Keratinocyte (primary cell): Measurements from ENCODE around the gene DIPK1B. TPM values are rescaled to one million over a fixed set of nuclear protein-coding genes. Genes with fewer than 3 reads are reported as not detected.
A peak's percentile ranks its signal among the peaks of the same experiment; 100 is the strongest.

ENCODE experiments used
- DNase-seq: peaks from one replicate; pipeline ENCODE4 v3.0.0-alpha.2; 2011; ENCODE audit warnings: low read depth, missing footprints, low spot score
- FAIRE-seq: peaks from 2 replicates; lab custom pipeline; 2011; peaks lifted over from hg19 to GRCh38; lab: Jason Lieb, UNC
- H2AFZ ChIP-seq: 2 replicates; pipeline ENCODE4 v1.6.0; 2012; ENCODE audit warnings: low read length, control low read depth, inconsistent platforms; ENCODE audit not compliant: control insufficient read depth
- H3K27ac ChIP-seq: 2 replicates; pipeline ENCODE4 v1.5.1; 2011; ENCODE audit warnings: low read length; ENCODE audit not compliant: control insufficient read depth, insufficient read depth
- H3K27me3 ChIP-seq: 3 replicates; pipeline ENCODE4 v1.6.0; 2011; ENCODE audit warnings: low read length; ENCODE audit not compliant: control insufficient read depth, insufficient read depth; ENCODE audit errors: extremely low read depth
- H3K36me3 ChIP-seq, 2 experiments: 2 replicates in 1 of 2; 3 replicates in 1 of 2; pipeline ENCODE4 v1.5.1; 2011; ENCODE audit warnings: low read length in 2 of 2, mild to moderate bottlenecking in 1 of 2; ENCODE audit not compliant: control insufficient read depth in 2 of 2, insufficient read depth in 2 of 2; ENCODE audit errors: extremely low read depth in 1 of 2
- H3K4me1 ChIP-seq: 3 replicates; pipeline ENCODE4 v1.5.1; 2011; ENCODE audit warnings: low read length; ENCODE audit not compliant: control insufficient read depth, insufficient read depth; ENCODE audit errors: extremely low read depth
- H3K4me2 ChIP-seq: 3 replicates; pipeline ENCODE4 v1.6.0; 2011; ENCODE audit warnings: low read depth, low read length; ENCODE audit not compliant: control insufficient read depth, insufficient read depth; ENCODE audit errors: extremely low read depth
- H3K4me3 ChIP-seq, 3 experiments: fragments of 200-600 bp in 1 of 3; sonication (generic) in 1 of 3; 2 replicates in 2 of 3; 3 replicates in 1 of 3; pipeline ENCODE4 v1.5.1; 2011 to 2016; ENCODE audit warnings: low read length in 3 of 3, mild to moderate bottlenecking in 3 of 3, control low read depth in 2 of 3, inconsistent platforms in 1 of 3, low read depth in 1 of 3, mixed read lengths in 1 of 3, mixed run types in 1 of 3, moderate library complexity in 1 of 3; ENCODE audit not compliant: control insufficient read depth in 2 of 3, insufficient read depth in 2 of 3; ENCODE audit errors: extremely low read depth in 1 of 3
- H3K79me2 ChIP-seq: 2 replicates; pipeline ENCODE4 v1.6.0; 2012; ENCODE audit warnings: low read length; ENCODE audit not compliant: control insufficient read depth, insufficient read depth
- H3K9ac ChIP-seq: 3 replicates; pipeline ENCODE4 v1.6.0; 2011; ENCODE audit warnings: low read length; ENCODE audit not compliant: control insufficient read depth, insufficient read depth; ENCODE audit errors: extremely low read depth
- H3K9me1 ChIP-seq: 3 replicates; pipeline ENCODE4 v1.6.0; 2011; ENCODE audit warnings: low read length; ENCODE audit not compliant: control insufficient read depth, insufficient read depth; ENCODE audit errors: extremely low read depth
- H3K9me3 ChIP-seq: 2 replicates; pipeline ENCODE4 v1.5.1; 2012; ENCODE audit warnings: low read depth, low read length; ENCODE audit not compliant: control insufficient read depth
- H4K20me1 ChIP-seq: 3 replicates; pipeline ENCODE4 v1.6.0; 2011; ENCODE audit warnings: low read length; ENCODE audit not compliant: control insufficient read depth, insufficient read depth; ENCODE audit errors: extremely low read depth
- CTCF ChIP-seq, 3 experiments: IDR thresholded peaks in 1 of 3; conservative IDR thresholded peaks in 1 of 3; optimal IDR thresholded peaks in 1 of 3; 2 replicates in 2 of 3; 3 replicates in 1 of 3; pipeline versions ENCODE3 to v1.5.1; 2011; ENCODE audit warnings: low read length in 3 of 3, mild to moderate bottlenecking in 3 of 3, moderate library complexity in 2 of 3, control low read depth in 1 of 3, inconsistent platforms in 1 of 3; ENCODE audit not compliant: insufficient read depth in 2 of 3; ENCODE audit errors: extremely low read depth in 1 of 3
- EZH2 ChIP-seq: IDR thresholded peaks from one replicate; pipeline ENCODE4 v1.6.1; 2012; ENCODE audit warnings: inconsistent platforms, mild to moderate bottlenecking, low read length, moderate library complexity
- dilution Hi-C: fragments of 300-500 bp; cut with MboI; formaldehyde crosslinking; loops from one replicate; pipeline ENCODE4 v1.7.0; 2020; ENCODE audit warnings: low sequenced_read_pairs; ENCODE audit not compliant: extremely low pct_ligation_motif_present
- polyA plus RNA-seq, 5 experiments: library from polyadenylated mRNA; depleted of rRNA in 3 of 5; stranded (reverse) in 3 of 5; stranded (forward) in 1 of 5; unstranded in 1 of 5; fragments of >200 nt; gene quantifications; 1 replicate in 1 of 5; 2 replicates in 3 of 5; 3 replicates in 1 of 5; pipeline versions ENCODE4 v1.2.1 to v1.2.3, GENCODE V29; 2011 to 2012; ENCODE audit warnings: missing spikeins in 2 of 5, low read depth in 1 of 5, low replicate concordance in 1 of 5

Gene DIPK1B
- polyA plus RNA-seq, 1 donor (not counting 4 experiments of a cell fraction or from before 2014, with no cell fraction given) = not detected

GRCh38 chr9:136692185-136693134, 19.9 kb upstream of the DIPK1B start:
- peaks cover 14% of the 10 kb centered on the region for H3K27me3 ChIP-seq
- H4K20me1 ChIP-seq = peaks cover 5% of the 10 kb centered on the region
- no peaks in the 10 kb centered on the region for H3K36me3 ChIP-seq
- no peak for TF ChIP-seq CTCF (optimal IDR thresholded peaks at IDR 0.05 in 1 of 3, IDR thresholded peaks at IDR 0.05 in 1 of 3, conservative IDR thresholded peaks at IDR 0.05 in 1 of 3; ENCODE audit: extremely low read depth in 1 of 3, insufficient read depth in 2 of 3, low read length in 3 of 3)
- no peak overlapping the region for H3K27ac ChIP-seq
- H2AFZ ChIP-seq = no peak overlapping the region
- DNase-seq (no peak), FAIRE-seq (no peak)
- no peak overlapping the region for H3K9ac ChIP-seq
- no peaks in the 10 kb centered on the region for H3K9me1 ChIP-seq
- H3K9me3 ChIP-seq = no peaks in the 10 kb centered on the region
- H3K4me1 ChIP-seq = peaks cover 17% of the 10 kb centered on the region
- dilution Hi-C loops = no loop called here
- H3K79me2 ChIP-seq = no peaks in the 10 kb centered on the region
- no peak overlapping the region for H3K4me3 ChIP-seq
- no peak overlapping the region for H3K4me2 ChIP-seq

- no peak overlapping the region for H3K27ac ChIP-seq
- H4K20me1 ChIP-seq = peaks cover 5% of the 10 kb centered on the region
- peaks cover 17% of the 10 kb centered on the region for H3K4me1 ChIP-seq
- dilution Hi-C loops = no loop called here
- H3K36me3 ChIP-seq = no peaks in the 10 kb centered on the region
- FAIRE-seq = peak; percentile 60
- H3K9ac ChIP-seq = no peak overlapping the region
- no peak overlapping the region for H2AFZ ChIP-seq
- H3K79me2 ChIP-seq = no peaks in the 10 kb centered on the region
- H3K27me3 ChIP-seq = peaks cover 14% of the 10 kb centered on the region
- H3K4me3 ChIP-seq = no peak overlapping the region
- no peak for TF ChIP-seq EZH2
- no peak for TF ChIP-seq CTCF (optimal IDR thresholded peaks at IDR 0.05 in 1 of 3, IDR thresholded peaks at IDR 0.05 in 1 of 3, conservative IDR thresholded peaks at IDR 0.05 in 1 of 3; ENCODE audit: extremely low read depth in 1 of 3, insufficient read depth in 2 of 3, low read length in 3 of 3)
- DNase-seq = no peak
- H3K9me3 ChIP-seq = no peaks in the 10 kb centered on the region
- H3K4me2 ChIP-seq = peak overlapping the region; percentile 54
- H3K9me1 ChIP-seq = no peaks in the 10 kb centered on the region
Measured at GRCh38 chr9:136693135-136693489, 19.3 kb upstream of the DIPK1B start.
